Ovary (tissue), 3 donors: ENCODE measurements around the gene MEMO1.

ENCODE experiments used
- EP300 ChIP-seq: sonication (generic); formaldehyde crosslinking; IDR thresholded peaks from one replicate; pipeline ENCODE4 v1.6.1; 2017; ENCODE audit warnings: antibody characterized with exemption
- POLR2A ChIP-seq: fragments of 450-650 bp; IDR thresholded peaks from one replicate; pipeline ENCODE4 v1.6.1; 2017; ENCODE audit warnings: antibody characterized with exemption, mild to moderate bottlenecking, moderate library complexity
- TF ChIP-seq, protein P1 (sequence below), 3 donors: fragments of 450-650 bp in 2 of 3; fragments of 200-600 bp in 1 of 3; IDR thresholded peaks; one replicate each; pipeline versions ENCODE4 v1.5.1 to v1.8.0; 2016 to 2022; ENCODE audit warnings: antibody characterized with exemption in 3 of 3, mild to moderate bottlenecking in 1 of 3
- donor health status: DM: no; HTN: no; CAD: no.

DNA sequence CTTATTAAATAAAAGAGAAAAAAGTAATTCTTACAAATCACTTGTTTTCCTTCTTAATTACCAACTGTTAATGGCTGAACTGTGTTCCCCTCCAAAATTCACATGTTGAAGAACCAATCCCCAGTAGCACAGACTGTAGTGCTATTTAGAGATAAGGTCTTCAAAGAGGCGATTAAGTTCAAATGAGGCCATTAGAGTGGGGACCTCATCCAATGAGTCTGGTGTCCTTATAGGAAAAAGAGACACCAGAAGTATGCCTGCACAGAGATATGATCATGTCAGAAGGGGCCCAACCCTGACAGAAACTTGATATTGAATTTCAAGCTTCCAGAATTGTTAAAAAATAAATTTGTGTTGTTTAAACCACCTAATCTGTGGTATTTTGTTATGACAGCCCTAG lies 89.8 kb downstream of the MEMO1 start:
- TF ChIP-seq POLR2A (no peak), EP300 (no peak)
- TF ChIP-seq, protein P1, sequence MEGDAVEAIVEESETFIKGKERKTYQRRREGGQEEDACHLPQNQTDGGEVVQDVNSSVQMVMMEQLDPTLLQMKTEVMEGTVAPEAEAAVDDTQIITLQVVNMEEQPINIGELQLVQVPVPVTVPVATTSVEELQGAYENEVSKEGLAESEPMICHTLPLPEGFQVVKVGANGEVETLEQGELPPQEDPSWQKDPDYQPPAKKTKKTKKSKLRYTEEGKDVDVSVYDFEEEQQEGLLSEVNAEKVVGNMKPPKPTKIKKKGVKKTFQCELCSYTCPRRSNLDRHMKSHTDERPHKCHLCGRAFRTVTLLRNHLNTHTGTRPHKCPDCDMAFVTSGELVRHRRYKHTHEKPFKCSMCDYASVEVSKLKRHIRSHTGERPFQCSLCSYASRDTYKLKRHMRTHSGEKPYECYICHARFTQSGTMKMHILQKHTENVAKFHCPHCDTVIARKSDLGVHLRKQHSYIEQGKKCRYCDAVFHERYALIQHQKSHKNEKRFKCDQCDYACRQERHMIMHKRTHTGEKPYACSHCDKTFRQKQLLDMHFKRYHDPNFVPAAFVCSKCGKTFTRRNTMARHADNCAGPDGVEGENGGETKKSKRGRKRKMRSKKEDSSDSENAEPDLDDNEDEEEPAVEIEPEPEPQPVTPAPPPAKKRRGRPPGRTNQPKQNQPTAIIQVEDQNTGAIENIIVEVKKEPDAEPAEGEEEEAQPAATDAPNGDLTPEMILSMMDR (IDR thresholded peaks at IDR 0.05), result no peak
